ENCODE results near the gene PECR.
A peak's percentile ranks its signal among the peaks of the same experiment; 100 is the strongest.
"Not testable (repeated sequence)": the region's sequence is repeated elsewhere in the genome, so short reads cannot be mapped to it uniquely, and the experiment has no call there.

The PECR gene

GRCh38 chr2:216023055-216023648 lies 58.5 kb downstream of the PECR start:
- peak; percentile 33 for DNase-seq

- no peak for DNase-seq
Measured at GRCh38 chr2:216021768-216022565, 59.6 kb downstream of the PECR start.

GRCh38 chr2:216018709-216019108 lies 62.9 kb downstream of the PECR start:
- DNase-seq = no peak

GRCh38 chr2:216017365-216017764 lies 64.2 kb downstream of the PECR start:
- no peak for DNase-seq

GRCh38 chr2:216016581-216016980 lies 65.0 kb downstream of the PECR start:
- no peak for DNase-seq

GRCh38 chr2:216015722-216016464 lies 65.7 kb downstream of the PECR start:
- no peak for DNase-seq

- DNase-seq = no peak
Measured at GRCh38 chr2:216014986-216015385, 66.6 kb downstream of the PECR start.

GRCh38 chr2:216014006-216014405 lies 67.6 kb downstream of the PECR start:
- no peak for DNase-seq

- DNase-seq = peak; percentile 78
Measured at GRCh38 chr2:216013080-216013909, 68.3 kb downstream of the PECR start, which contains the start of gene MREG. MREG (minus strand) TSS chr2:216013551; CDS start chr2:216013327, 224 bp downstream.

GRCh38 chr2:216012830-216013079 lies 68.9 kb downstream of the PECR start:
- DNase-seq = no peak

GRCh38 chr2:216012133-216012829 lies 69.3 kb downstream of the PECR start:
- no peak for DNase-seq

- not testable (repeated sequence) for DNase-seq
Measured at GRCh38 chr2:216009215-216009614, 72.4 kb downstream of the PECR start.

- no peak for DNase-seq
Measured at GRCh38 chr2:216008387-216008786, 73.2 kb downstream of the PECR start.

GRCh38 chr2:216006164-216006663 lies 75.4 kb downstream of the PECR start:
- no peak for DNase-seq

- DNase-seq = no peak
Measured at GRCh38 chr2:216004697-216005283, 76.8 kb downstream of the PECR start.

GRCh38 chr2:216003876-216004696 lies 77.5 kb downstream of the PECR start:
- DNase-seq = no peak

GRCh38 chr2:216002693-216003092 lies 78.9 kb downstream of the PECR start:
- no peak for DNase-seq

- DNase-seq = no peak
Measured at GRCh38 chr2:216002101-216002678, 79.4 kb downstream of the PECR start.

- DNase-seq = no peak
Measured at GRCh38 chr2:216001216-216002100, 80.2 kb downstream of the PECR start.
